A673 (cell line): Measurements from ENCODE around the gene WHRN. TPM values are rescaled to one million over a fixed set of nuclear protein-coding genes. Genes with fewer than 3 reads are reported as not detected.

Experiments used
- BruUV-seq: library from RNA; stranded (reverse); fragments of 400-500 nt; replicated peaks from 2 replicates; lab custom pipeline; 2021; lab: Mats Ljungman, UMichigan
- CTCF ChIA-PET: fragments of 300-600 bp; sonication (Branson Sonifier 250); formaldehyde crosslinking; loops from one replicate; lab custom pipeline; 2022; ENCODE audit warnings: antibody characterized with exemption; lab: Charles Lee
- POLR2A ChIA-PET: fragments of 300-600 bp; sonication (Branson Sonifier 250); formaldehyde crosslinking; loops from one replicate; lab custom pipeline; 2022; ENCODE audit warnings: antibody characterized with exemption; ENCODE audit not compliant: low non-redundant PET; lab: Charles Lee
- DNase-seq: peaks from one replicate; pipeline ENCODE4 v3.0.0-alpha.2; 2015; ENCODE audit warnings: low spot score
- H3K27ac ChIP-seq: fragments of 200-600 bp; sonication (generic); 2 replicates; pipeline ENCODE4 v1.5.1; 2016; ENCODE audit warnings: mixed run types, low read depth, mild to moderate bottlenecking, mixed read lengths, antibody characterized with exemption, low read length; ENCODE audit not compliant: poor library complexity, severe bottlenecking
- H3K27me3 ChIP-seq: fragments of 200-600 bp; sonication (generic); replicated peaks from 2 replicates; pipeline ENCODE4 v1.6.1; 2017; ENCODE audit warnings: mixed run types, low read depth, mild to moderate bottlenecking, mixed read lengths, antibody characterized with exemption, low read length; ENCODE audit not compliant: insufficient read depth, poor library complexity
- H3K36me3 ChIP-seq: fragments of 200-600 bp; sonication (generic); 2 replicates; pipeline ENCODE4 v1.6.1; 2016; ENCODE audit warnings: mixed run types, mild to moderate bottlenecking, mixed read lengths, antibody characterized with exemption, low read length; ENCODE audit not compliant: insufficient read depth, poor library complexity, severe bottlenecking
- H3K4me1 ChIP-seq: fragments of 200-600 bp; sonication (generic); 2 replicates; pipeline ENCODE4 v1.6.1; 2017; ENCODE audit warnings: mixed run types, mild to moderate bottlenecking, mixed read lengths, antibody characterized with exemption, low read length; ENCODE audit not compliant: insufficient read depth, poor library complexity, severe bottlenecking
- H3K4me3 ChIP-seq: fragments of 200-600 bp; sonication (generic); 2 replicates; pipeline ENCODE4 v1.5.1; 2016; ENCODE audit warnings: low read depth, mixed run types, mild to moderate bottlenecking, mixed read lengths, low read length; ENCODE audit not compliant: poor library complexity, severe bottlenecking
- H3K9me3 ChIP-seq: fragments of 200-600 bp; sonication (generic); 2 replicates; pipeline ENCODE4 v1.6.1; 2016; ENCODE audit warnings: mixed run types, low read depth, mild to moderate bottlenecking, mixed read lengths, antibody characterized with exemption, low read length; ENCODE audit not compliant: poor library complexity, severe bottlenecking
- CTCF ChIP-seq: fragments of 300-800, 200-600 bp; sonication (generic); conservative IDR thresholded peaks from 2 replicates; pipeline ENCODE4 v1.5.1; 2017; ENCODE audit warnings: low read depth, mild to moderate bottlenecking, antibody characterized with exemption, low read length, moderate library complexity, mixed read lengths
- EZH2 ChIP-seq: fragments of 200-600 bp; sonication (generic); IDR thresholded peaks from 2 replicates; pipeline ENCODE4 v1.6.1; 2017; ENCODE audit warnings: borderline replicate concordance, low read depth, mild to moderate bottlenecking, mixed read lengths, antibody characterized with exemption, low read length; ENCODE audit not compliant: poor library complexity, severe bottlenecking
- intact Hi-C: fragments of 100-400 bp; cut with micrococcal nuclease; formaldehyde crosslinking; loops from one replicate; pipeline ENCODE4 v1.10.0; 2022; ENCODE audit not compliant: unreplicated experiment
- total RNA-seq: library from RNA; stranded (reverse); gene quantifications from 2 replicates; pipeline ENCODE4 v1.2.3, GENCODE V29; 2021

Gene WHRN
- total RNA-seq, 1 experiment from 2014 or later: 9.1 TPM

- H3K4me3 ChIP-seq: no peak overlapping the region
- ChIA-PET POLR2A (interaction anchor here (0.5 kb wide), 1 partner anchor 217 kb away, joined by 21 read pairs; no protein-coding TSS in a partner anchor), CTCF (interaction anchor here (1.5 kb wide), 1 partner anchor 8 kb away, joined by 7 read pairs; no protein-coding TSS in a partner anchor)
- no peaks in the 10 kb centered on the region for H3K9me3 ChIP-seq
- no peaks in the 10 kb centered on the region for H3K36me3 ChIP-seq
- intact Hi-C loops: no loop called here
- TF ChIP-seq CTCF (no peak), EZH2 (no peak)
- no peak overlapping the region for H3K27ac ChIP-seq
- H3K27me3 ChIP-seq: no peaks in the 10 kb centered on the region
- DNase-seq: no peak
- H3K4me1 ChIP-seq: no peaks in the 10 kb centered on the region
- no TSS peak for BruUV-seq
Measured at GRCh38 chr9:114414346-114414745, 90.9 kb downstream of the WHRN start.

DNA sequence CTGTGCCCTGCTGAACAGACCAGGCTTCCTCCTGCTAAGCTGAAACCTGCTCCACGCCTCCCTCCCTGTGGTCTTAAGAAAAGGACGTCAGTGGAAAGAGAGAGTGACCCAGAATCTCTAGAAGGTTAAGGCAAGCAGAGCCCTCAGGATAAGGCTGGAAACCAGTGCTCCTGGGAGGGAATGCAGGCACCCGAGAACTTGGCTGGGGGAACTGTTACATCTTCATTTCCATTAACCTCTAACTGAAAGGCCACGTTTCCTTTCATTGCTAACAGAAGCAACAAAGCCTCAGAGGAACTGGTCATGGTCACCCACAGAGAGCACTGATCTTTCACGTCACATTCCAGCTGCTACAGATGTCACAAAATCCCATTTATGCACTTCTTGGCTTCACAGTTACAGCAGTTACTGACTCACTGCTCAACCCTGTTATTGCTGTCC, 91.4 kb downstream of the WHRN start:
- BruUV-seq: no TSS peak
- intact Hi-C loops: no loop called here
- Histone ChIP-seq H3K4me1 (no peaks in the 10 kb centered on the region), H3K4me3 (no peak overlapping the region), H3K36me3 (no peaks in the 10 kb centered on the region), H3K27ac (no peak overlapping the region), H3K9me3 (no peaks in the 10 kb centered on the region), H3K27me3 (no peaks in the 10 kb centered on the region)
- TF ChIP-seq EZH2 (no peak), CTCF (no peak)
- ChIA-PET CTCF (no interaction called here), POLR2A (no interaction called here)
- DNase-seq: no peak

- POLR2A ChIA-PET: no interaction called here
- intact Hi-C loops: no loop called here
- DNase-seq: no peak
- TF ChIP-seq EZH2 (no peak), CTCF (no peak)
- H3K27ac ChIP-seq: no peak overlapping the region
- no peaks in the 10 kb centered on the region for H3K4me1 ChIP-seq
- no TSS peak for BruUV-seq
- no peaks in the 10 kb centered on the region for H3K36me3 ChIP-seq
- CTCF ChIA-PET: no interaction called here
- no peak overlapping the region for H3K4me3 ChIP-seq
- no peaks in the 10 kb centered on the region for H3K27me3 ChIP-seq
- no peaks in the 10 kb centered on the region for H3K9me3 ChIP-seq
Measured at GRCh38 chr9:114412048-114412683, 93.1 kb downstream of the WHRN start.
